CD4-positive, alpha-beta T cell (primary cell): Measurements from ENCODE around the gene IDH1. TPM values are rescaled to one million over a fixed set of nuclear protein-coding genes. Genes with fewer than 3 reads are reported as not detected.
"Not testable (repeated sequence)": the region's sequence is repeated elsewhere in the genome, so short reads cannot be mapped to it uniquely, and the experiment has no call there.

Source experiments
- ATAC-seq: fragments of 200-7000 bp; cut with Tn5 transposase; one replicate; pipeline ENCODE4 v1.10.0; 2022; ENCODE audit warnings: mild to moderate bottlenecking; ENCODE audit not compliant: poor library complexity
- CTCF ChIA-PET: fragments of 350-600 bp; sonication (Branson Sonifier 250); formaldehyde crosslinking; loops from one replicate; lab custom pipeline; 2021; ENCODE audit warnings: antibody characterized with exemption, inconsistent platforms; lab: Charles Lee
- POLR2A ChIA-PET: fragments of 350-600 bp; sonication (Branson Sonifier 250); formaldehyde crosslinking; loops from one replicate; lab custom pipeline; 2021; ENCODE audit warnings: antibody characterized with exemption, inconsistent platforms; lab: Charles Lee
- DNase-seq, 14 experiments: peaks; one replicate each; pipeline ENCODE4 v3.0.0-alpha.2; 2013 to 2020; ENCODE audit warnings: mixed read lengths in 2 of 14
- H3K27ac ChIP-seq, 2 donors: one replicate each; pipeline versions ENCODE4 v1.5.1 to v1.7.0; 2013; ENCODE audit warnings: low read length in 2 of 2, low read depth in 1 of 2, mild to moderate bottlenecking in 1 of 2
- H3K27me3 ChIP-seq, 2 experiments: 1 replicate in 1 of 2; 2 replicates in 1 of 2; pipeline versions ENCODE4 v1.6.1 to v1.7.0; 2013; ENCODE audit warnings: low read length in 2 of 2, control low read depth in 1 of 2, mild to moderate bottlenecking in 1 of 2, moderate library complexity in 1 of 2; ENCODE audit not compliant: insufficient read depth in 2 of 2, control insufficient read depth in 1 of 2
- H3K36me3 ChIP-seq: one replicate; pipeline ENCODE4 v1.6.1; 2013; ENCODE audit warnings: low read length, control low read depth; ENCODE audit not compliant: insufficient read depth
- H3K4me1 ChIP-seq: one replicate; pipeline ENCODE4 v1.6.1; 2013; ENCODE audit warnings: low read length, control low read depth; ENCODE audit not compliant: insufficient read depth
- H3K4me3 ChIP-seq: one replicate; pipeline ENCODE4 v1.5.1; 2013; ENCODE audit warnings: mild to moderate bottlenecking, low read length, moderate library complexity
- H3K9me3 ChIP-seq, 2 experiments: 1 replicate in 1 of 2; 2 replicates in 1 of 2; pipeline versions ENCODE4 v1.6.1 to v1.7.0; 2013; ENCODE audit warnings: low read length in 2 of 2, mild to moderate bottlenecking in 2 of 2, control low read depth in 1 of 2, moderate library complexity in 1 of 2; ENCODE audit not compliant: control insufficient read depth in 1 of 2, insufficient read depth in 1 of 2
- H3K27ac Mint-ChIP-seq: one replicate; pipeline ENCODE4 v1.8.0; 2020; ENCODE audit warnings: mixed read lengths
- H3K27me3 Mint-ChIP-seq: one replicate; pipeline ENCODE4 v1.8.0; 2021; ENCODE audit warnings: mixed read lengths
- H3K36me3 Mint-ChIP-seq: one replicate; pipeline ENCODE4 v1.8.0; 2021; ENCODE audit warnings: low read depth, mixed read lengths
- H3K4me1 Mint-ChIP-seq: one replicate; pipeline ENCODE4 v1.8.0; 2021; ENCODE audit warnings: low read depth, mixed read lengths
- H3K4me3 Mint-ChIP-seq: one replicate; pipeline ENCODE4 v1.8.0; 2020; ENCODE audit warnings: mild to moderate bottlenecking, mixed read lengths
- H3K9me3 Mint-ChIP-seq: one replicate; pipeline ENCODE4 v1.8.0; 2020; ENCODE audit warnings: mixed read lengths
- intact Hi-C, 2 experiments: fragments of 100-400 bp; cut with DNase I in 1 of 2; cut with micrococcal nuclease in 1 of 2; formaldehyde crosslinking; loops; one replicate each; pipeline versions ENCODE4 v1.15.1 to v1.9.0; 2023 to 2025; cut with DNase I, micrococcal nuclease
- total RNA-seq, 174 experiments: library from RNA in 2 of 174; stranded (reverse) in 2 of 174; gene quantifications; one replicate each; pipeline ENCODE4 v1.2.3 and lab custom pipeline; 2021 to 2026
- TF ChIP-seq, protein P1 (sequence below): fragments of 200-600 bp; IDR thresholded peaks from one replicate; pipeline ENCODE4 v1.8.0; 2022; ENCODE audit warnings: antibody characterized with exemption, mild to moderate bottlenecking

The IDH1 gene
- total RNA-seq, 2 experiments from 2014 or later = 3.0 to 3.4 TPM

DNA sequence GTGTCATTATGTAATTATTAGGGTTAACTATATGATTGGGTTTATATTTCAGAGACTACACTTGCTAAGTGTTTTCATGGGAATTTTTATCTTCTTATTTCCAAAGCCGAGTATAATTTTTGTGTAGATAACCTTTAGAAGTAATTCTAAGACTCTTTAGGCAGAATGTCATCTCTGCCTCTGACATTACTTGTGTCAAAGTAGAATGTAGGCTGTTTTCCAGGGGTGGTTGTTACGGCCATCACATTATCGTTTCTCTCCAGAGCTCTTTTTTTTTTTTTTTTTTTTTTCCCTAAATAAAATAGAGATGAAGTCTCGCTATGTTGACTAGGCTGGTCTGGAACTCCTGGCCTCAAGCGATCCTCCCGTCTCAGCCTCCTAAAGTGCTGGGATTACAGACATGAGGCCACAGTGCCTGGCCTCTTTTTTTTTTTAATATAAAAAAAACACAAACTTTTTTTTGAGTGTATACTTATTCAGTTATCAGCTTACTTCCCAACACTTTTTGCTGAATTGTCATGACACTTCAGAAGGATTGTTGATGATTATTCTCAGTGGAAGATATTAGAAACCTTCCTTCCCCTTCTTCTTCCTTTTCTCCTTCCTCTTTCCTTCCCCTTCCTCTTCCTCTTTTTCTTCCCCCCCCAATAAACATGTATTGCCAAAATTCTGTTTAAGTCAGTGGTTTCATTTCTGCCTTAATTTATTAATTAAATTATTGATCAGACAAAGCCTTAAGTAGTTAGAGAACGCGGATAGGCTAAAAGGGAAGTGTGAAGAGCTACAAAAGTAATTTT is 13.5 kb upstream of the IDH1 start:
- ChIA-PET POLR2A (interaction anchor here (1.2 to 4.1 kb wide), 2 partner anchors 14 kb away, joined by 4 to 51 read pairs; partner anchors contain the start of gene IDH1), CTCF (interaction anchor here (8.8 kb wide), 1 partner anchor 15 kb away, joined by 57 read pairs; the partner anchor contains the start of gene IDH1)
- peaks cover 23% of the 10 kb centered on the region for H3K4me1 ChIP-seq
- Mint-ChIP-seq H3K9me3 (no peaks in the 10 kb centered on the region), H3K36me3 (peaks cover 54% of the 10 kb centered on the region), H3K4me3 (peak overlapping the region; percentile 96), H3K27ac (peak overlapping the region; percentile 96), H3K4me1 (peaks cover 62% of the 10 kb centered on the region), H3K27me3 (no peaks in the 10 kb centered on the region)
- no peak for DNase-seq
- no peak overlapping the region for H3K27ac ChIP-seq
- H3K4me3 ChIP-seq = no peak overlapping the region
- TF ChIP-seq, protein P1, sequence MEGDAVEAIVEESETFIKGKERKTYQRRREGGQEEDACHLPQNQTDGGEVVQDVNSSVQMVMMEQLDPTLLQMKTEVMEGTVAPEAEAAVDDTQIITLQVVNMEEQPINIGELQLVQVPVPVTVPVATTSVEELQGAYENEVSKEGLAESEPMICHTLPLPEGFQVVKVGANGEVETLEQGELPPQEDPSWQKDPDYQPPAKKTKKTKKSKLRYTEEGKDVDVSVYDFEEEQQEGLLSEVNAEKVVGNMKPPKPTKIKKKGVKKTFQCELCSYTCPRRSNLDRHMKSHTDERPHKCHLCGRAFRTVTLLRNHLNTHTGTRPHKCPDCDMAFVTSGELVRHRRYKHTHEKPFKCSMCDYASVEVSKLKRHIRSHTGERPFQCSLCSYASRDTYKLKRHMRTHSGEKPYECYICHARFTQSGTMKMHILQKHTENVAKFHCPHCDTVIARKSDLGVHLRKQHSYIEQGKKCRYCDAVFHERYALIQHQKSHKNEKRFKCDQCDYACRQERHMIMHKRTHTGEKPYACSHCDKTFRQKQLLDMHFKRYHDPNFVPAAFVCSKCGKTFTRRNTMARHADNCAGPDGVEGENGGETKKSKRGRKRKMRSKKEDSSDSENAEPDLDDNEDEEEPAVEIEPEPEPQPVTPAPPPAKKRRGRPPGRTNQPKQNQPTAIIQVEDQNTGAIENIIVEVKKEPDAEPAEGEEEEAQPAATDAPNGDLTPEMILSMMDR = no peak
- no peaks in the 10 kb centered on the region for H3K9me3 ChIP-seq
- intact Hi-C loops = loop anchor here (5.0 to 10.0 kb wide), 4 partner anchors 91 to 1994 kb away; partner anchors contain the start of genes KANSL1L (in 1 of the 2), METTL21A (in 1 of the 2) and ZDBF2 (in 1 of the 2)
- H3K36me3 ChIP-seq = peaks cover 17% of the 10 kb centered on the region
- H3K27me3 ChIP-seq = no peaks in the 10 kb centered on the region
- no peak for ATAC-seq

DNA sequence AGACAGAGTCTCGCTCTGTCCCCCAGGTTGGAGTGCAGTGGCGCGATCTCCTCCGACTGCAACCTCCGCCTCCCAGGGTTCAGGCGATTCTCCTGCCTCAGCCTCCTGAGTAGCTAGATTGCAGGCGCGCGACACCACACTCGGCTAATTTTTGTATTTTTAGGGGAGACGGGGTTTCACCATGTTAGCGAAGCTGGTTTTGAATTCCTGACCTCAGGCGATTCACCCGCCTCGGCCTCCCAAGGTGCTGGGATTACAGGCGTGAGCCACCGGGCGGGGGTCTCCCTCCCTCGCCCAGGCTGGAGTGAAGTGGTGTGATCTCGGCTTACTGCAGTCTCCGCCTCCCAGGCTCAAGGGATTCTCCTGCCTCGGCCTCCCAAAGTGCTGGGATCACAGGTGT is 12.7 kb upstream of the IDH1 start:
- H3K27me3 ChIP-seq, H3K27me3 Mint-ChIP-seq, H3K27ac ChIP-seq, H3K9me3 Mint-ChIP-seq, H3K9me3 ChIP-seq, ATAC-seq: not testable (repeated sequence)
- POLR2A ChIA-PET = interaction anchor here (4.1 kb wide), 1 partner anchor 13 kb away, joined by 51 read pairs; the partner anchor contains the start of gene IDH1
- Mint-ChIP-seq H3K36me3 (peaks cover 46% of the 10 kb centered on the region), H3K27ac (peak overlapping the region; percentile 96), H3K4me1 (peaks cover 62% of the 10 kb centered on the region), H3K4me3 (peak overlapping the region; percentile 96)
- DNase-seq = peak in 1 of 14 experiments; percentile 18
- Histone ChIP-seq H3K4me3 (peak overlapping the region; percentile 90), H3K36me3 (peaks cover 12% of the 10 kb centered on the region), H3K4me1 (peaks cover 23% of the 10 kb centered on the region)
- CTCF ChIA-PET = interaction anchor here (8.8 kb wide), 1 partner anchor 14 kb away, joined by 57 read pairs; the partner anchor contains the start of gene IDH1
- intact Hi-C loops = loop anchor here (5.0 to 10.0 kb wide), 4 partner anchors 90 to 1993 kb away; partner anchors contain the start of genes KANSL1L (in 1 of the 2), METTL21A (in 1 of the 2) and ZDBF2 (in 1 of the 2)

DNA sequence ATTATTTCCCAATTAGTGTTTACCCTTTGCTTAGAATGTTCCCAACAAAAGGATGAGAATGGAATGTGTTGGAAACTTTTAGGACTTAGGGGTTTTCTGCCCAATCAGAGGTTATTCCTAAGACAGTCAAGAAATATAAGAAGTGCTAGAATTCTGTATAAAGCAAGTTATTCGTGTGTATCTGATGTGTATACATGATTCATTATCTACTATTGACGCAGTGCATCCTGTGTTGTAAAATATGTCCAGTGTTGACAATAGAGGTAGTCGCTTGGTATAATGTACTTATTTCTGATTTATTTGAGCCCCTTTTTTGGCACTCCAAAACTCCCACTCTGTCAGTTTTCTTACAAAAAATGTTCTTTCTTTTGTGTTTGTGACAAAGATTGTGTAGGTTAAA is 12.1 kb upstream of the IDH1 start:
- intact Hi-C loops = loop anchor here (1.0 to 10.0 kb wide), 5 partner anchors 13 to 1992 kb away; partner anchors contain the start of genes KANSL1L (in 1 of the 2), METTL21A (in 1 of the 2) and ZDBF2 (in 1 of the 2)
- TF ChIP-seq, protein P1 = no peak
- Histone ChIP-seq H3K4me3 (peak overlapping the region; percentile 90), H3K4me1 (peaks cover 23% of the 10 kb centered on the region), H3K27ac (peak overlapping the region; percentile 54 to 83), H3K9me3 (no peaks in the 10 kb centered on the region), H3K27me3 (no peaks in the 10 kb centered on the region), H3K36me3 (peaks cover 7% of the 10 kb centered on the region)
- H3K27me3 Mint-ChIP-seq = no peaks in the 10 kb centered on the region
- CTCF ChIA-PET = interaction anchor here (8.8 kb wide), 1 partner anchor 14 kb away, joined by 57 read pairs; the partner anchor contains the start of gene IDH1
- ATAC-seq (no peak), DNase-seq (no peak)
- peaks cover 62% of the 10 kb centered on the region for H3K4me1 Mint-ChIP-seq
- POLR2A ChIA-PET = interaction anchor here (0.6 to 4.1 kb wide), 8 partner anchors 8 to 1124 kb away, joined by 4 to 51 read pairs (median 5); partner anchors contain the start of genes CREB1, IDH1 and METTL21A
- H3K4me3 Mint-ChIP-seq = peak overlapping the region; percentile 96
- H3K27ac Mint-ChIP-seq = peak overlapping the region; percentile 96
- no peaks in the 10 kb centered on the region for H3K9me3 Mint-ChIP-seq
- H3K36me3 Mint-ChIP-seq = peaks cover 40% of the 10 kb centered on the region
